Stromal cell of bone marrow (primary cell): Measurements from ENCODE around the gene PTPN12.

Experiments used
- DNase-seq: peaks from one replicate; pipeline ENCODE4 v3.0.0-alpha.2; 2012; ENCODE audit warnings: low read depth

PTPN12 gene

GRCh38 chr7:77664715-77665114 is 127.6 kb downstream of the PTPN12 start:
- no peak for DNase-seq

GRCh38 chr7:77665161-77665560 is 128.1 kb downstream of the PTPN12 start:
- DNase-seq: no peak

- peak; percentile 52 for DNase-seq
Measured at GRCh38 chr7:77667459-77668086, 130.5 kb downstream of the PTPN12 start.

- no peak for DNase-seq
Measured at GRCh38 chr7:77674878-77675277, 137.8 kb downstream of the PTPN12 start.

- DNase-seq: no peak
Measured at GRCh38 chr7:77679608-77680007, 142.5 kb downstream of the PTPN12 start.

GRCh38 chr7:77680266-77680665 is 143.2 kb downstream of the PTPN12 start:
- DNase-seq: no peak

- peak; percentile 90 for DNase-seq
Measured at GRCh38 chr7:77684030-77684429, 146.9 kb downstream of the PTPN12 start.

- DNase-seq: no peak
Measured at GRCh38 chr7:77685233-77685632, 148.1 kb downstream of the PTPN12 start.

GRCh38 chr7:77687100-77687746 is 150.1 kb downstream of the PTPN12 start:
- no peak for DNase-seq

- no peak for DNase-seq
Measured at GRCh38 chr7:77687747-77688144, 150.7 kb downstream of the PTPN12 start.
